IPS-18c (cell line): ENCODE data around the gene TMEM171.

ENCODE experiments used
- H3K4me3 ChIP-seq: 2 replicates; pipeline ENCODE4 v1.7.0; 2013; ENCODE audit warnings: low read depth, mild to moderate bottlenecking, low read length, moderate library complexity; ENCODE audit not compliant: insufficient read depth
- H3K9me3 ChIP-seq: one replicate; pipeline ENCODE4 v1.6.1; 2013; ENCODE audit warnings: mild to moderate bottlenecking, low read length, moderate library complexity; ENCODE audit not compliant: control insufficient read depth, insufficient read depth

The TMEM171 gene

GRCh38 chr5:73116506-73116905 is 3.9 kb upstream of the TMEM171 start:
- Histone ChIP-seq H3K4me3 (no peak overlapping the region), H3K9me3 (no peaks in the 10 kb centered on the region)

- no peak overlapping the region for H3K4me3 ChIP-seq
- no peaks in the 10 kb centered on the region for H3K9me3 ChIP-seq
Observed at GRCh38 chr5:73117088-73117740, 3.2 kb upstream of the TMEM171 start.

- Histone ChIP-seq H3K4me3 (no peak overlapping the region), H3K9me3 (no peaks in the 10 kb centered on the region)
Observed at GRCh38 chr5:73118391-73118973, 1.9 kb upstream of the TMEM171 start.

GRCh38 chr5:73119451-73120157 is 771 bp upstream of the TMEM171 start:
- H3K4me3 ChIP-seq = peak overlapping the region; percentile 52
- no peaks in the 10 kb centered on the region for H3K9me3 ChIP-seq

GRCh38 chr5:73121119-73121463 is 716 bp downstream of the TMEM171 start:
- peak overlapping the region; percentile 52 for H3K4me3 ChIP-seq
- H3K9me3 ChIP-seq = no peaks in the 10 kb centered on the region

- Histone ChIP-seq H3K9me3 (no peaks in the 10 kb centered on the region), H3K4me3 (no peak overlapping the region)
Observed at GRCh38 chr5:73122875-73123810, 2.8 kb downstream of the TMEM171 start.

- H3K4me3 ChIP-seq = no peak overlapping the region
- no peaks in the 10 kb centered on the region for H3K9me3 ChIP-seq
Observed at GRCh38 chr5:73125289-73125688, 4.9 kb downstream of the TMEM171 start.

- Histone ChIP-seq H3K9me3 (no peaks in the 10 kb centered on the region), H3K4me3 (no peak overlapping the region)
Observed at GRCh38 chr5:73126381-73126780, 6.0 kb downstream of the TMEM171 start.

GRCh38 chr5:73126957-73127356 is 6.6 kb downstream of the TMEM171 start:
- no peak overlapping the region for H3K4me3 ChIP-seq

GRCh38 chr5:73129143-73129542 is 8.8 kb downstream of the TMEM171 start:
- Histone ChIP-seq H3K9me3 (no peaks in the 10 kb centered on the region), H3K4me3 (no peak overlapping the region)

More at GRCh38 chr5:73126957-73127356, 6.6 kb downstream of the TMEM171 start:
- no peaks in the 10 kb centered on the region for H3K9me3 ChIP-seq

- Histone ChIP-seq H3K9me3 (no peaks in the 10 kb centered on the region), H3K4me3 (no peak overlapping the region)
Observed at GRCh38 chr5:73130811-73131210, 10.4 kb downstream of the TMEM171 start.

GRCh38 chr5:73131711-73132425 is 11.5 kb downstream of the TMEM171 start:
- no peaks in the 10 kb centered on the region for H3K9me3 ChIP-seq

GRCh38 chr5:73132759-73133158 is 12.4 kb downstream of the TMEM171 start:
- Histone ChIP-seq H3K9me3 (no peaks in the 10 kb centered on the region), H3K4me3 (no peak overlapping the region)

More at GRCh38 chr5:73131711-73132425, 11.5 kb downstream of the TMEM171 start:
- H3K4me3 ChIP-seq = no peak overlapping the region

- Histone ChIP-seq H3K9me3 (no peaks in the 10 kb centered on the region), H3K4me3 (no peak overlapping the region)
Observed at GRCh38 chr5:73135021-73135420, 14.6 kb downstream of the TMEM171 start.

GRCh38 chr5:73135429-73136054 is 15.2 kb downstream of the TMEM171 start:
- no peak overlapping the region for H3K4me3 ChIP-seq
- H3K9me3 ChIP-seq = no peaks in the 10 kb centered on the region

GRCh38 chr5:73136055-73136562 is 15.7 kb downstream of the TMEM171 start:
- H3K4me3 ChIP-seq = no peak overlapping the region
- H3K9me3 ChIP-seq = no peaks in the 10 kb centered on the region
